Vagina (tissue), 2 donors: ENCODE measurements around the gene VPS18.

ENCODE experiments used
- POLR2A ChIP-seq, 2 donors: fragments of 450-650 bp; IDR thresholded peaks; one replicate each; pipeline ENCODE4 v1.6.1; 2017; ENCODE audit warnings: antibody characterized with exemption in 2 of 2, mild to moderate bottlenecking in 2 of 2, moderate library complexity in 2 of 2
- TF ChIP-seq, protein P1 (sequence below), 3 experiments: fragments of 450-650 bp in 2 of 3; fragments of 200-600 bp in 1 of 3; sonication (generic) in 1 of 3; IDR thresholded peaks; one replicate each; pipeline ENCODE4 v1.5.1; 2017 to 2019; ENCODE audit warnings: antibody characterized with exemption in 3 of 3, mild to moderate bottlenecking in 2 of 3, moderate library complexity in 2 of 3

DNA sequence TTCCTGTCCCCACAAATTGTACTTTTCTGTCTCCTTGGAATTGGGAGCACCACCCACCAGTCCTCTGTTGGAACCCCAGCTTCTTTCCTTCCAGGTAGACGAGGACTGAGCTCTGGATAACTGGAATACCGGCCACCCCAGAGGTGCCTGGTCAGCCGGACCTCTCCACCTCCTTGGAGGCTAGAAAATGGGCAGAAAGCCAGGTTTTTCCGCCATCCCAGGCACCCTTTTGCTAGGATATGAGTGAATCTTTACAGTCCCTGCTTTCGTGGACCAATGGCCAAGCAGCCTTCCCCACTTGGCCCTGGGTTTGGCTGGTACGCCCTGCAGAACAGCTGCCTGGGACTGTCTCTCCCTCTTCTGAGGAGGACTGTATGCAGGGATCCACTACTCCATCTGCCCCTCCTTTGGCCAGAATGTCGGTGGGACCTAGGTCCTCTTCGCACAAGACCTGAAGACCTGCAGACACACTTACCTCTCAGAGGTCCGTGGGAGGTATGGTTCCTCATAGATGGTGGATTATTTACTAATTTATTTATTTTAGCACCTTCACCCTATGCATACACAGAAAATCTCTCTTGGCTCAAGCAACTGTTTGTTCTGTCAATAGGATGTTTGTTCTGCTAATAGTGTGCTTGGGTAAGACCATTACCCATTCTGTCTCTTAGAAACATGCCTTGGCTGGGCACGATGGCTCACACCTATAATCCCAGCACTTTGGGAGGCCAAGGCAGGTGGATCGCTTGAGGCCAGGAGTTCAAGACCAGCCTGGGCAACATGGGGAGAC lies 50.5 kb downstream of the VPS18 start:
- no peak for TF ChIP-seq POLR2A (IDR thresholded peaks at IDR 0.05)
- TF ChIP-seq, protein P1, sequence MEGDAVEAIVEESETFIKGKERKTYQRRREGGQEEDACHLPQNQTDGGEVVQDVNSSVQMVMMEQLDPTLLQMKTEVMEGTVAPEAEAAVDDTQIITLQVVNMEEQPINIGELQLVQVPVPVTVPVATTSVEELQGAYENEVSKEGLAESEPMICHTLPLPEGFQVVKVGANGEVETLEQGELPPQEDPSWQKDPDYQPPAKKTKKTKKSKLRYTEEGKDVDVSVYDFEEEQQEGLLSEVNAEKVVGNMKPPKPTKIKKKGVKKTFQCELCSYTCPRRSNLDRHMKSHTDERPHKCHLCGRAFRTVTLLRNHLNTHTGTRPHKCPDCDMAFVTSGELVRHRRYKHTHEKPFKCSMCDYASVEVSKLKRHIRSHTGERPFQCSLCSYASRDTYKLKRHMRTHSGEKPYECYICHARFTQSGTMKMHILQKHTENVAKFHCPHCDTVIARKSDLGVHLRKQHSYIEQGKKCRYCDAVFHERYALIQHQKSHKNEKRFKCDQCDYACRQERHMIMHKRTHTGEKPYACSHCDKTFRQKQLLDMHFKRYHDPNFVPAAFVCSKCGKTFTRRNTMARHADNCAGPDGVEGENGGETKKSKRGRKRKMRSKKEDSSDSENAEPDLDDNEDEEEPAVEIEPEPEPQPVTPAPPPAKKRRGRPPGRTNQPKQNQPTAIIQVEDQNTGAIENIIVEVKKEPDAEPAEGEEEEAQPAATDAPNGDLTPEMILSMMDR (IDR thresholded peaks at IDR 0.05): no peak
